ENCODE measurements around the gene C1orf115. TPM values are rescaled to one million over a fixed set of nuclear protein-coding genes. Genes with fewer than 3 reads are reported as not detected.

C1orf115 gene
- total RNA-seq, 1 experiment from 2014 or later: 33.9 TPM

- Histone ChIP-seq H3K36me3 (ENCODE audit: control insufficient read depth, insufficient read depth, low read length) (no peaks in the 10 kb centered on the region), H3K9me3 (no peaks in the 10 kb centered on the region), H3K4me3 (ENCODE audit: low read depth, low read length) (no peak overlapping the region), H3K27me3 (replicated peaks; ENCODE audit: control insufficient read depth, insufficient read depth, low read length) (no peaks in the 10 kb centered on the region), H3K4me1 (no peaks in the 10 kb centered on the region)
- Mint-ChIP-seq H3K4me3 (ENCODE audit: unreplicated experiment) (peak overlapping the region; percentile 77), H3K27ac (ENCODE audit: unreplicated experiment) (no peak overlapping the region), H3K27me3 (ENCODE audit: insufficient read depth, unreplicated experiment) (no peaks in the 10 kb centered on the region), H3K36me3 (ENCODE audit: insufficient read depth, unreplicated experiment) (no peaks in the 10 kb centered on the region), H3K9me3 (ENCODE audit: unreplicated experiment) (no peaks in the 10 kb centered on the region), H3K4me1 (ENCODE audit: low read depth, unreplicated experiment) (peaks cover 13% of the 10 kb centered on the region)
- DNase-seq: no peak
- ChIA-PET POLR2A (no interaction called here), CTCF (interaction anchor here (1.8 to 2.8 kb wide), 2 partner anchors 13 to 30 kb away, joined by 6 to 16 read pairs; no protein-coding TSS in a partner anchor)
- no peak for TF ChIP-seq CTCF (IDR thresholded peaks at IDR 0.05; ENCODE audit: insufficient read depth in 1 of 2, low read depth in 1 of 2, low read length in 1 of 2, severe bottlenecking in 1 of 2, unreplicated experiment in 1 of 2)
- no TSS peak for BruUV-seq (replicated peaks)
- intact Hi-C loops (cut with micrococcal nuclease; ENCODE audit: unreplicated experiment): no loop called here
Observed at GRCh38 chr1:220746851-220747250, 56.7 kb downstream of the C1orf115 start.

DNA sequence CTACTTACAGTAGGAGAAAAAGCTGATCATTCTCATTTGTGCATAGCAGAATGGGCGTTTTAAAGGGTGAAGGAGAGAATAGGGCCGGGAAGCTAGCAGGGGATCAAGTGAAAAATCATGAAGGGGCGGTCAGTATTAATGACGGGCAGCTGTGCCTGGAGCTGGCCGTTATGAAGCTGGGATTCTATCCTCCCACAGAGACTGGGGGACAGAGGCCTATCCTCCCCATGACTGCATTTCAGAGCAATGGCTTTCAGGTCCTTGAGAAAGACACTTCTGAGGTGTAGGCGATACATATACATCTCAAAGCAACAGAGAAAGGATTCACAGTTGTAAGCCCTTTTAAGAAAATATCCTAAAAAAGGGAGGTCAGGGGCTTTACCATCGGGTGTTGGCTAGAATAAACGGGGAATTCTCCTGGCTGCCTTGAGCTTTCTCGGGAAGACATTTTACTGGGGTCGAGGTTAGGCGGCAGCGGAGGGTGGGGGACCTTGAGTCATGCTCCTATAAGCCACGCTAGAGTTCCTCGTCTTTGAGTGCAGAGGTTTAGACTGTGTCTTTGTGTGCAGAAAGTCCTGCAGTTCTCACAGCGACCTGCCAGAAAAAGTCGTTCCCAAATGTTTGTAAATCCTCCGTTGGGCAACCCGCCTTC is 57.4 kb downstream of the C1orf115 start:
- Mint-ChIP-seq H3K27ac (ENCODE audit: unreplicated experiment) (peak overlapping the region; percentile 47), H3K4me1 (ENCODE audit: low read depth, unreplicated experiment) (peaks cover 13% of the 10 kb centered on the region), H3K27me3 (ENCODE audit: insufficient read depth, unreplicated experiment) (no peaks in the 10 kb centered on the region), H3K9me3 (ENCODE audit: unreplicated experiment) (no peaks in the 10 kb centered on the region), H3K4me3 (ENCODE audit: unreplicated experiment) (peak overlapping the region; percentile 77), H3K36me3 (ENCODE audit: insufficient read depth, unreplicated experiment) (no peaks in the 10 kb centered on the region)
- H3K4me1 ChIP-seq: no peaks in the 10 kb centered on the region
- intact Hi-C loops (cut with micrococcal nuclease; ENCODE audit: unreplicated experiment): loop anchor here (1.0 kb wide), 3 partner anchors 13 to 56 kb away; no protein-coding TSS in a partner anchor
- H3K36me3 ChIP-seq (ENCODE audit: control insufficient read depth, insufficient read depth, low read length): no peaks in the 10 kb centered on the region
- ChIA-PET POLR2A (interaction anchor here (1.0 to 1.9 kb wide), 5 partner anchors 13 to 39 kb away, joined by 3 to 8 read pairs (median 4); partner anchors contain the start of gene MTARC1), CTCF (interaction anchor here (1.1 to 2.8 kb wide), 3 partner anchors 14 to 56 kb away, joined by 3 to 16 read pairs (median 6); no protein-coding TSS in a partner anchor)
- no TSS peak for BruUV-seq (replicated peaks)
- H3K4me3 ChIP-seq (ENCODE audit: low read depth, low read length): peak overlapping the region; percentile 59
- DNase-seq: no peak
- no peaks in the 10 kb centered on the region for H3K27me3 ChIP-seq (replicated peaks; ENCODE audit: control insufficient read depth, insufficient read depth, low read length)
- TF ChIP-seq CTCF (IDR thresholded peaks at IDR 0.05; ENCODE audit: insufficient read depth in 1 of 2, low read depth in 1 of 2, low read length in 1 of 2, severe bottlenecking in 1 of 2, unreplicated experiment in 1 of 2): no peak
- H3K9me3 ChIP-seq: no peaks in the 10 kb centered on the region

DNA sequence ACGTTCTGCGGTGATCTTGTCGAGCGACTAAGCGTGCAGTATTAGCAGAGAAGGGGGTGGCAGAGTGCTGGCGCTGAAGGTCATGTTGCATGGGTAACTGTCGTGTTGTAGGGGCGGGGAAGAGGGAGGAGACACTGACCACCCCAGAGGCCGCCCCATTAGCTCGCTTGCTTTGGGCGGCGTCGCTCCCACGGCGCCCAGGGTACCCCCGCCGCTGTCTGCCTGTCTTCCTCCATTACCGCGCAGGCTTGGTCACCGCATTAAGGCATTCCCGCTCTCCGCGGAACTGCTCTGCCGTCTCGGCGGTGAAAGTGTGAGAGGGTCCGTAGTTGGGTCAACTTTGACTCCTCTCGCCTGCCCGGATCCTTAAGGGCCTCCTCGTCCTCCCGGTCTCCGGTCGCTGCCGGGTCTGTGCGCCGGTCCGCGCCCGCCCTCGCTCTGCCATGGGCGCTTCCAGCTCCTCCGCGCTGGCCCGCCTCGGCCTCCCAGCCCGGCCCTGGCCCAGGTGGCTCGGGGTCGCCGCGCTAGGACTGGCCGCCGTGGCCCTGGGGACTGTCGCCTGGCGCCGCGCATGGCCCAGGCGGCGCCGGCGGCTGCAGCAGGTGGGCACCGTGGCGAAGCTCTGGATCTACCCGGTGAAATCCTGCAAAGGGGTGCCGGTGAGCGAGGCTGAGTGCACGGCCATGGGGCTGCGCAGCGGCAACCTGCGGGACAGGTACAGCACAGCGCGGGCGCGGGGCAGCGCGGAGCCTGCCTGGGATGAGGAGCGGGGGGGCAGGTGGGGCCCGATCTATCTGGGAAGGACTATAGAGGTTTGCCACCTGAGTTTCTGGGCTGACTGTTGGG is 58.1 kb downstream of the C1orf115 start, which contains the start of gene MTARC2:
Gene MTARC2 (plus strand): TSS at position 234 of the 846 bp plus-strand sequence. CDS start 210 bp downstream, at position 444.
- no TSS peak for BruUV-seq (replicated peaks)
- Mint-ChIP-seq H3K27me3 (ENCODE audit: insufficient read depth, unreplicated experiment) (no peaks in the 10 kb centered on the region), H3K36me3 (ENCODE audit: insufficient read depth, unreplicated experiment) (no peaks in the 10 kb centered on the region), H3K4me1 (ENCODE audit: low read depth, unreplicated experiment) (peaks cover 13% of the 10 kb centered on the region), H3K9me3 (ENCODE audit: unreplicated experiment) (no peaks in the 10 kb centered on the region), H3K27ac (ENCODE audit: unreplicated experiment) (peak within 1 kb of the TSS; percentile 47), H3K4me3 (ENCODE audit: unreplicated experiment) (peak within 1 kb of the TSS; percentile 77)
- TF ChIP-seq CTCF (IDR thresholded peaks at IDR 0.05; ENCODE audit: insufficient read depth in 1 of 2, low read depth in 1 of 2, low read length in 1 of 2, severe bottlenecking in 1 of 2, unreplicated experiment in 1 of 2): no peak
- peak within 1 kb of the TSS; percentile 59 for H3K4me3 ChIP-seq (ENCODE audit: low read depth, low read length)
- no peaks in the 10 kb centered on the region for H3K36me3 ChIP-seq (ENCODE audit: control insufficient read depth, insufficient read depth, low read length)
- peak; percentile 80 to 81 for DNase-seq
- ChIA-PET CTCF (interaction anchor here (1.1 to 2.8 kb wide), 3 partner anchors 15 to 57 kb away, joined by 3 to 16 read pairs (median 6); no protein-coding TSS in a partner anchor), POLR2A (interaction anchor here (1.0 to 1.9 kb wide), 5 partner anchors 14 to 38 kb away, joined by 3 to 8 read pairs (median 4); partner anchors contain the start of gene MTARC1)
- no peaks in the 10 kb centered on the region for H3K9me3 ChIP-seq
- intact Hi-C loops (cut with micrococcal nuclease; ENCODE audit: unreplicated experiment): loop anchor here (1.0 kb wide), 3 partner anchors 14 to 57 kb away; no protein-coding TSS in a partner anchor
- H3K4me1 ChIP-seq: no peaks in the 10 kb centered on the region
- no peaks in the 10 kb centered on the region for H3K27me3 ChIP-seq (replicated peaks; ENCODE audit: control insufficient read depth, insufficient read depth, low read length)

All from Caco-2 (cell line).